ENCODE results near the gene IL20RA. TPM values are rescaled to one million over a fixed set of nuclear protein-coding genes. Genes with fewer than 3 reads are reported as not detected.

The IL20RA gene
- total RNA-seq, 6 experiments from 2014 or later: not detected

DNA sequence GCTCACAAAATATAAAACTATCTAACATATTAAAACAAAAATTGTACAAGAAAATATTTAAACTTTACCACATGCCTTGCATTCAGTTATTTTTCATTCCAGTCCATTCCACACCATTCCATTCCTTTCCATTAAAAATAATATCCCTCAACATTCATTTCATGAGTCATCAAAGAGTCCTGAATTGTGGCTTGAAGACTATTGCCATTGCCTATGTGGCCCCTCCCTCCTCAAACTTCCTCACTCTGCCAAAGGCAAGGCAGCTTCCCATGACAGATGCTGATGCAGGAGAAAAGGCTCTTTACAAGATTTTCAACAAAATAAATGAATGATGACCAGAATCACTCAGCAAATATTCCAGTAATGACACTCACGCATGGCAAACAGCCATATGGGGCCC is 31.7 kb downstream of the IL20RA start:
- Mint-ChIP-seq H3K9me3 (no peaks in the 10 kb centered on the region), H3K4me3 (no peak overlapping the region), H3K4me1 (ENCODE audit: low read depth) (peaks cover 26% of the 10 kb centered on the region), H3K36me3 (ENCODE audit: low read depth) (no peaks in the 10 kb centered on the region), H3K27ac (no peak overlapping the region), H3K27me3 (ENCODE audit: insufficient read depth) (peaks cover 1% of the 10 kb centered on the region; the same call in 1 of the 2 replicates)
- no peak for TF ChIP-seq CTCF (IDR thresholded peaks at IDR 0.05)
- DNase-seq: peak; percentile 46

DNA sequence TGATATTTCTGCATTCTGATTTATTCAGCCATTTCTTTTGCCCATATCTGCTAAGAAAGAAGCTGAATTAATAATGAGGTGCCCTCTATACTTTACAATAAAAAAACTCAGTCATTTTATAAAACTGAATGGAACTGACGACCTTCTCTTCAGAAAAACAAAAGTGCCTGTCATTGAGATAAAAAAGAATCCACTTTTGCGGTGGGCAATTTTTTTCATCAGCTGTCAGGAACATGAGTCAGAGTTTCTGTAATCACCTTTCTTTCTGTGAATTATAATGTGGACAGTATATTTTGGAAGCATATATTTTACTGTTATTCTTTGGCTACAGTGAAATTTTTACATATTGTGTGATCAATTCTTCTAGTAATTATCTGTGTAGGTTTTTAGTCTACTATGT is 33.4 kb downstream of the IL20RA start:
- TF ChIP-seq CTCF (IDR thresholded peaks at IDR 0.05): no peak
- Mint-ChIP-seq H3K4me3 (no peak overlapping the region), H3K4me1 (ENCODE audit: low read depth) (peaks cover 17% of the 10 kb centered on the region), H3K27ac (no peak overlapping the region), H3K9me3 (no peaks in the 10 kb centered on the region), H3K36me3 (ENCODE audit: low read depth) (no peaks in the 10 kb centered on the region), H3K27me3 (ENCODE audit: insufficient read depth) (peaks cover 1% of the 10 kb centered on the region)
- no peak for DNase-seq

GRCh38 chr6:137010128-137010718 is 34.5 kb downstream of the IL20RA start:
- Mint-ChIP-seq H3K4me3 (no peak overlapping the region), H3K36me3 (ENCODE audit: low read depth) (no peaks in the 10 kb centered on the region), H3K27ac (no peak overlapping the region), H3K9me3 (no peaks in the 10 kb centered on the region), H3K4me1 (ENCODE audit: low read depth) (peaks cover 10% of the 10 kb centered on the region; the same call in 1 of the 2 replicates), H3K27me3 (ENCODE audit: insufficient read depth) (peaks cover 2% of the 10 kb centered on the region)
- TF ChIP-seq CTCF (IDR thresholded peaks at IDR 0.05): no peak
- DNase-seq: no peak

DNA sequence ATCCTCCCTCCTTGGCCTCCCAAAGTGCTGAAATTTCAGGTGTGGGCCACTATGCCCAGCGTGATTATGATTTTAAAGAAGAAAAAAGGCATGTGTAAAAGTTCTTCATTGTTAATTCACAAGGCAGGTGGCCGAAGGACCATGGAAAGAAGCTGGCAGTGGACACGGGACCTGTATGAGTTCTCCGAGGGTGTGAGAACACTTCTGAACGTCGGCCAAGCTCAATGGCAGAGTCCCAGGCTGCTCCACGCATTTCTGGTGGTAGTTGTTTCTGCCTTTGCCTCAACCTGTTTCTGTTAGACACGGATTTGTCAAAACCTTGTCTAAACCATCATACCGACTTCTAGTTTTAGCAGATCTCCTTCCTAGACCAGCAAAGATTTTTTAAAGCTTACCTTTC is 36.6 kb downstream of the IL20RA start:
- TF ChIP-seq CTCF (IDR thresholded peaks at IDR 0.05): no peak
- Mint-ChIP-seq H3K27ac (no peak overlapping the region), H3K27me3 (ENCODE audit: insufficient read depth) (peaks cover 6% of the 10 kb centered on the region), H3K36me3 (ENCODE audit: low read depth) (no peaks in the 10 kb centered on the region), H3K9me3 (no peaks in the 10 kb centered on the region), H3K4me1 (ENCODE audit: low read depth) (peaks cover 4% of the 10 kb centered on the region; the same call in 1 of the 2 replicates), H3K4me3 (no peak overlapping the region)
- no peak for DNase-seq

- H3K27me3 Mint-ChIP-seq (ENCODE audit: insufficient read depth): peaks cover 6% of the 10 kb centered on the region
- peaks cover 3% of the 10 kb centered on the region; the same call in 1 of the 2 replicates for H3K4me1 Mint-ChIP-seq (ENCODE audit: low read depth)
- no peak overlapping the region for H3K27ac Mint-ChIP-seq
- no peaks in the 10 kb centered on the region for H3K9me3 Mint-ChIP-seq
- no peak for DNase-seq
- no peak overlapping the region for H3K4me3 Mint-ChIP-seq
- TF ChIP-seq CTCF (IDR thresholded peaks at IDR 0.05): no peak
- no peaks in the 10 kb centered on the region for H3K36me3 Mint-ChIP-seq (ENCODE audit: low read depth)
These were observed 38.7 kb downstream of the IL20RA start for GRCh38 chr6:137006056-137006455.
